OCI-LY3 (cell line): ENCODE data around the gene NR3C2.

Experiments used
- H2AFZ ChIP-seq: fragments of 200-600, 300-600 bp; shearing (Covaris generic); 2 replicates; pipeline ENCODE4 v1.6.0; 2014; ENCODE audit warnings: antibody characterized with exemption, low read depth, low read length
- H3K27ac ChIP-seq: fragments of 200-600, 300-600 bp; sonication (generic); 2 replicates; pipeline ENCODE4 v1.5.1; 2014; ENCODE audit warnings: mild to moderate bottlenecking, low read length, moderate library complexity, mixed read lengths
- H3K27me3 ChIP-seq: fragments of 200-600, 300-600 bp; sonication (generic); 2 replicates; pipeline ENCODE4 v1.6.1; 2014; ENCODE audit warnings: low read depth, low read length, mixed read lengths
- H3K36me3 ChIP-seq: fragments of 200-600, 300-600 bp; sonication (generic); replicated peaks from 2 replicates; pipeline ENCODE3; 2014; ENCODE audit warnings: low read depth, low read length, mixed read lengths
- H3K4me1 ChIP-seq: fragments of 300-600, 200-600 bp; sonication (generic); 2 replicates; pipeline ENCODE4 v1.6.1; 2014; ENCODE audit warnings: low read length, mixed read lengths
- H3K4me2 ChIP-seq: fragments of 200-600, 300-600 bp; sonication (generic); 2 replicates; pipeline ENCODE4 v1.6.1; 2014; ENCODE audit warnings: low read length, mixed read lengths
- H3K4me3 ChIP-seq: fragments of 300-600, 200-600 bp; sonication (generic); 2 replicates; pipeline ENCODE4 v1.5.1; 2014; ENCODE audit warnings: antibody characterized with exemption, mild to moderate bottlenecking, low read length, moderate library complexity
- H3K79me2 ChIP-seq: fragments of 300-600, 200-600 bp; shearing (Covaris generic); 2 replicates; pipeline ENCODE4 v1.6.1; 2014; ENCODE audit warnings: mild to moderate bottlenecking, low read length, mixed read lengths
- H3K9ac ChIP-seq: fragments of 300-600, 200-600 bp; shearing (Covaris generic); 2 replicates; pipeline ENCODE4 v1.6.0; 2014; ENCODE audit warnings: mild to moderate bottlenecking, low read length, moderate library complexity
- H3K9me3 ChIP-seq: fragments of 200-600, 300-600 bp; shearing (Covaris generic); 2 replicates; pipeline ENCODE4 v1.6.1; 2014; ENCODE audit warnings: low read length, mixed read lengths; ENCODE audit not compliant: insufficient read depth
- H4K20me1 ChIP-seq: fragments of 200-600, 300-600 bp; sonication (generic); 2 replicates; pipeline ENCODE4 v1.6.1; 2016; ENCODE audit warnings: low read length, mixed read lengths; ENCODE audit not compliant: insufficient read depth
- EZH2phosphoT487 ChIP-seq: fragments of 200-600 bp; shearing (Covaris generic); IDR thresholded peaks from 2 replicates; pipeline ENCODE4 v1.6.1; 2018; ENCODE audit warnings: antibody characterized with exemption, mixed run types, low read depth
- TF ChIP-seq, protein P1 (sequence below): fragments of 200-600, 300-600 bp; sonication (generic); IDR thresholded peaks from 2 replicates; pipeline ENCODE4 v1.5.1; 2014; ENCODE audit warnings: antibody characterized with exemption, low read length, low read depth

The NR3C2 gene

DNA sequence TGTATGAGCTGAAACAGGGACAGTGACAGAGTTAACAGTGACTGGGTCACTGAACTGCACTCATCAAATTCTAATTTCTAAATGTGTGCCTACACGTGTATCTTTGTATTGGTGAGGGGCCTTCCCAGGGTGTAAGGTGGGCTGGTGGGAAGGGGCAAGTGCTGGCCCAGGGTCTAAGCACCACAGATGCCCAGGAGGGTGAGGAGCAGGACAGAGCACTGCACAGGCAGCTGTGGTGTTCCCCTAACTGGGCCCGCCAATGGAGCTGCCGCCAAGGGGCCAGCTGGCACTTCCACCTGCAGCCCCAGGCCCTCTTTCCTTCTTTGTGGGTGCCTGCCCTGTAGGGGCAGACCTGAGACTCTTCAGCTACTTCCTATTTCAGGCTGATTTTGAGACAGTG lies 360.5 kb downstream of the NR3C2 start:
- no peaks in the 10 kb centered on the region for H3K9me3 ChIP-seq
- H3K4me3 ChIP-seq = no peak overlapping the region
- no peak overlapping the region for H3K9ac ChIP-seq
- TF ChIP-seq, protein P1, sequence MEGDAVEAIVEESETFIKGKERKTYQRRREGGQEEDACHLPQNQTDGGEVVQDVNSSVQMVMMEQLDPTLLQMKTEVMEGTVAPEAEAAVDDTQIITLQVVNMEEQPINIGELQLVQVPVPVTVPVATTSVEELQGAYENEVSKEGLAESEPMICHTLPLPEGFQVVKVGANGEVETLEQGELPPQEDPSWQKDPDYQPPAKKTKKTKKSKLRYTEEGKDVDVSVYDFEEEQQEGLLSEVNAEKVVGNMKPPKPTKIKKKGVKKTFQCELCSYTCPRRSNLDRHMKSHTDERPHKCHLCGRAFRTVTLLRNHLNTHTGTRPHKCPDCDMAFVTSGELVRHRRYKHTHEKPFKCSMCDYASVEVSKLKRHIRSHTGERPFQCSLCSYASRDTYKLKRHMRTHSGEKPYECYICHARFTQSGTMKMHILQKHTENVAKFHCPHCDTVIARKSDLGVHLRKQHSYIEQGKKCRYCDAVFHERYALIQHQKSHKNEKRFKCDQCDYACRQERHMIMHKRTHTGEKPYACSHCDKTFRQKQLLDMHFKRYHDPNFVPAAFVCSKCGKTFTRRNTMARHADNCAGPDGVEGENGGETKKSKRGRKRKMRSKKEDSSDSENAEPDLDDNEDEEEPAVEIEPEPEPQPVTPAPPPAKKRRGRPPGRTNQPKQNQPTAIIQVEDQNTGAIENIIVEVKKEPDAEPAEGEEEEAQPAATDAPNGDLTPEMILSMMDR = no peak
- TF ChIP-seq EZH2phosphoT487 = no peak
- no peak overlapping the region for H3K27ac ChIP-seq
- H3K4me2 ChIP-seq = no peak overlapping the region
- no peaks in the 10 kb centered on the region for H3K79me2 ChIP-seq
- H4K20me1 ChIP-seq = no peaks in the 10 kb centered on the region
- no peaks in the 10 kb centered on the region for H3K4me1 ChIP-seq
- H2AFZ ChIP-seq = no peak overlapping the region
- H3K36me3 ChIP-seq = peaks cover 3% of the 10 kb centered on the region
- no peaks in the 10 kb centered on the region for H3K27me3 ChIP-seq

DNA sequence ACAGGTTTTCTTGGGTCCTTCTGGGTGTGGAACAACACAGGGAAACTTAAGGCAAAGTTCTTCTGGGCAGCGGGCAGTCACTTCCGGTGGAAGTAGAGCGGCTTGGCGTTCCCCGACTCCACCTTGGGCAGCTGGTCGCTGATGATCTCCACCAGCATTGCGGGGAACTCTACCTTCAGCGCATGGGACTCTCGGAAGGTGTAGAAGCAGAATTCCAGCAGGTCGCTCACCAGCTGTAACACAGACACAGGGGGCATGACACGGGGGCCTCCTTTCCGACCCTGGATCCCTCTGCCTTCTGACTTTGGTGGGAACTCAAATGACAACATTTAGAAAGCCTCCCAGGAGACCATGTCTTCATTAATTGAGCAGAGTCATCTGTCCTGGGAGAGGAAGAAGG lies 360.9 kb downstream of the NR3C2 start:
- H3K4me1 ChIP-seq = no peaks in the 10 kb centered on the region
- H3K4me3 ChIP-seq = no peak overlapping the region
- peaks cover 3% of the 10 kb centered on the region for H3K36me3 ChIP-seq
- no peaks in the 10 kb centered on the region for H4K20me1 ChIP-seq
- no peaks in the 10 kb centered on the region for H3K27me3 ChIP-seq
- no peak overlapping the region for H3K9ac ChIP-seq
- H3K4me2 ChIP-seq = no peak overlapping the region
- H3K27ac ChIP-seq = no peak overlapping the region
- H2AFZ ChIP-seq = no peak overlapping the region
- H3K9me3 ChIP-seq = no peaks in the 10 kb centered on the region
- TF ChIP-seq EZH2phosphoT487 = no peak
- TF ChIP-seq, protein P1 = no peak
- H3K79me2 ChIP-seq = no peaks in the 10 kb centered on the region

DNA sequence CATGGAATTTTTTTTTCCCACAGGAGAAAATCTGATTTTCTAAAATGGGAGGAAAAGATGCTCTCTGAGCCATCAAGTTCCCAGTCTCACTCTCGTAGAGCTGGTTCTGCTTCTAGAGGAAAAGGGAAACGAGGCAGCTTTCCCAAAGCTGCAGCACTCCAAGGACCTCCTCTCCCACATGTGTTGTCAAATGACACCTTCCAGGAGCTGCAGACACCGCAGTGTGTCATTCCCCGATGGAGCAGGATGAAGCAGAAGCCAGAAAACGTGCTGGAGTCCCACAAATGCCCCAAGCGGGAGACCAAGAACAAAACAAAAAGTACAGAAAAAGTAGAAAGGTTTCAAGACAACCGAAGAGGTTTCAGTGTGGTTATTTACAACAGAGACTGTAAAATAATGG lies 362.3 kb downstream of the NR3C2 start:
- Histone ChIP-seq H4K20me1 (no peaks in the 10 kb centered on the region), H3K4me3 (no peak overlapping the region), H3K27me3 (no peaks in the 10 kb centered on the region), H3K27ac (no peak overlapping the region), H2AFZ (no peak overlapping the region), H3K4me1 (no peaks in the 10 kb centered on the region), H3K36me3 (peaks cover 10% of the 10 kb centered on the region), H3K9me3 (peaks cover 7% of the 10 kb centered on the region; the same call in 1 of the 2 replicates), H3K79me2 (no peaks in the 10 kb centered on the region), H3K9ac (no peak overlapping the region), H3K4me2 (no peak overlapping the region)
- TF ChIP-seq, protein P1 = no peak
- TF ChIP-seq EZH2phosphoT487 = no peak

DNA sequence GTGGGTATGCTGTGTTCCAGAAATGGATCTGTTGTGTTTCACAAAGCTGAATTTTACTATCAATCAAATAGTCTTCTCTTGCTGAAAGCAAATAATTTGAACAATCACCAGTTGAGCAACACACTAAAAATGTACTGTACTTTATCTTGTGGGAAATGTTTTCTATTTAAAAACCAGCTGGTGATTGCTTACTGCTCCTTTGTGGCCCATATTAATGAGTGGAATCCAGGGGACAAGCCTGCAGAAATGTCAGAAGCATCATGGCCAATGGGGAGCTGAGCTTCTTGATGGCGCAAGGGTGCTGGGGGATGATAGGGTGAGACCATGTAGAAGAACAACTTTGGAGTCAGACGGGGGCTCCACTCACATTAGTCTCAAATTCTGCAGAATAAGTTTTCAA lies 364.2 kb downstream of the NR3C2 start:
- Histone ChIP-seq H3K4me2 (no peak overlapping the region), H3K9me3 (peaks cover 20% of the 10 kb centered on the region; the same call in 1 of the 2 replicates), H3K27ac (no peak overlapping the region), H3K36me3 (peaks cover 29% of the 10 kb centered on the region), H4K20me1 (no peaks in the 10 kb centered on the region), H3K79me2 (no peaks in the 10 kb centered on the region), H3K4me3 (no peak overlapping the region), H3K4me1 (no peaks in the 10 kb centered on the region), H3K9ac (no peak overlapping the region), H3K27me3 (no peaks in the 10 kb centered on the region), H2AFZ (no peak overlapping the region)
- TF ChIP-seq, protein P1 = no peak
- TF ChIP-seq EZH2phosphoT487 = no peak
